Panc1 (cell line): ENCODE results near the gene VEZT. TPM values are rescaled to one million over a fixed set of nuclear protein-coding genes. Genes with fewer than 3 reads are reported as not detected.

Source experiments
- ATAC-seq: fragments of 200-7000 bp; cut with Tn5 transposase; 2 replicates; pipeline ENCODE4 v1.9.1; 2020; ENCODE audit warnings: mild to moderate bottlenecking, moderate library complexity
- BruUV-seq: library from RNA; stranded (reverse); fragments of 400-500 nt; replicated peaks from 2 replicates; lab custom pipeline; 2021; lab: Mats Ljungman, UMichigan
- CTCF ChIA-PET: fragments of 300-600 bp; sonication (Branson Sonifier 250); formaldehyde crosslinking; loops from one replicate; lab custom pipeline; 2022; ENCODE audit warnings: antibody characterized with exemption; lab: Charles Lee
- POLR2A ChIA-PET: fragments of 300-600 bp; sonication (Branson Sonifier 250); formaldehyde crosslinking; loops from one replicate; lab custom pipeline; 2022; ENCODE audit warnings: antibody characterized with exemption; lab: Charles Lee
- DNase-seq: peaks from one replicate; pipeline ENCODE4 v3.0.0-alpha.2; 2010; ENCODE audit warnings: low read depth, low spot score
- H3K27ac ChIP-seq: 2 replicates; pipeline ENCODE4 v1.5.1; 2011; ENCODE audit warnings: mild to moderate bottlenecking, low read length, inconsistent platforms
- H3K27me3 ChIP-seq: fragments of 200-500 bp; sonication (Bioruptor generic); 2 replicates; pipeline ENCODE4 v1.6.0; 2014; ENCODE audit warnings: low read length, inconsistent platforms; ENCODE audit not compliant: control insufficient read depth, insufficient read depth
- H3K36me3 ChIP-seq: fragments of 200-500 bp; sonication (Bioruptor generic); 2 replicates; pipeline ENCODE4 v1.5.1; 2014; ENCODE audit warnings: inconsistent platforms, mild to moderate bottlenecking, low read length, moderate library complexity; ENCODE audit not compliant: control insufficient read depth, insufficient read depth
- H3K4me1 ChIP-seq: 2 replicates; pipeline ENCODE4 v1.5.1; 2011; ENCODE audit warnings: inconsistent platforms, mild to moderate bottlenecking, low read length, moderate library complexity; ENCODE audit not compliant: control insufficient read depth, insufficient read depth
- H3K4me3 ChIP-seq, 2 experiments: 2 replicates each; pipeline ENCODE4 v1.5.1; 2011 to 2012; ENCODE audit warnings: low read depth in 2 of 2, low read length in 2 of 2, mild to moderate bottlenecking in 2 of 2, inconsistent platforms in 1 of 2, moderate library complexity in 1 of 2
- H3K9me3 ChIP-seq: fragments of 200-500 bp; sonication (Bioruptor generic); 2 replicates; pipeline ENCODE4 v1.5.1; 2014; ENCODE audit warnings: low read depth, mild to moderate bottlenecking, inconsistent platforms, low read length, moderate library complexity; ENCODE audit not compliant: control insufficient read depth, insufficient read depth
- CTCF ChIP-seq: fragments of 450-650 bp; IDR thresholded peaks from 2 replicates; pipeline ENCODE4 v1.5.1; 2017; ENCODE audit warnings: mild to moderate bottlenecking
- POLR2AphosphoS5 ChIP-seq: IDR thresholded peaks from 2 replicates; pipeline ENCODE4 v1.6.1; 2012; ENCODE audit warnings: mild to moderate bottlenecking, low read depth, low read length, moderate library complexity
- REST ChIP-seq, 2 experiments: IDR thresholded peaks; 2 replicates each; pipeline ENCODE4 v1.6.1; 2011 to 2012; ENCODE audit warnings: low read depth in 2 of 2, control low read depth in 1 of 2, low read length in 1 of 2, mild to moderate bottlenecking in 1 of 2, moderate library complexity in 1 of 2; ENCODE audit not compliant: insufficient read depth in 1 of 2
- SIN3A ChIP-seq: IDR thresholded peaks from 2 replicates; pipeline ENCODE4 v1.6.1; 2012; ENCODE audit warnings: low read depth, mild to moderate bottlenecking, low read length, moderate library complexity, borderline replicate concordance; ENCODE audit not compliant: insufficient read depth
- TCF7L2 ChIP-seq: IDR thresholded peaks from 2 replicates; pipeline ENCODE4 v1.6.1; 2011; ENCODE audit warnings: mild to moderate bottlenecking, low read depth, low read length, inconsistent platforms
- in situ Hi-C: cut with HindIII; loops from 2 replicates; pipeline ENCODE4 v1.10.0; 2016; ENCODE audit warnings: low sequenced_read_pairs, low pct_unique_long_range_greater_than_20kb
- intact Hi-C: fragments of 100-400 bp; cut with micrococcal nuclease; formaldehyde crosslinking; loops from one replicate; pipeline ENCODE4 v1.10.0; 2022; ENCODE audit not compliant: unreplicated experiment
- total RNA-seq: library from RNA; stranded (reverse); gene quantifications from one replicate; pipeline ENCODE4 v1.2.1, GENCODE V29; 2021; ENCODE audit not compliant: unreplicated experiment

The VEZT gene
- total RNA-seq, 1 experiment from 2014 or later = 70.6 TPM

GRCh38 chr12:95200128-95200894 is 17.3 kb upstream of the VEZT start:
- in situ Hi-C loops = no loop called here
- CTCF ChIA-PET = interaction anchor here (0.6 to 0.7 kb wide), 2 partner anchors 17 to 34 kb away, joined by 4 to 5 read pairs; no protein-coding TSS in a partner anchor
- H3K27ac ChIP-seq = peak overlapping the region; percentile 98

GRCh38 chr12:95201056-95201670 is 16.4 kb upstream of the VEZT start:
- TF ChIP-seq POLR2AphosphoS5 (no peak), CTCF (no peak), SIN3A (no peak), REST (IDR thresholded peaks at IDR 0.05; ENCODE audit: insufficient read depth in 1 of 2, low read depth in 2 of 2, low read length in 1 of 2) (no peak), TCF7L2 (no peak)
- intact Hi-C loops = no loop called here
- in situ Hi-C loops = no loop called here
- Histone ChIP-seq H3K4me3 (peak overlapping the region in 1 of 2 experiments; percentile 13; a peak in 2 of 4 replicates), H3K27me3 (no peaks in the 10 kb centered on the region), H3K36me3 (no peaks in the 10 kb centered on the region), H3K27ac (peak overlapping the region; percentile 98), H3K4me1 (peaks cover 79% of the 10 kb centered on the region), H3K9me3 (no peaks in the 10 kb centered on the region)
- POLR2A ChIA-PET = interaction anchor here (0.7 kb wide), 1 partner anchor 21 kb away, joined by 3 read pairs; no protein-coding TSS in a partner anchor
- CTCF ChIA-PET = interaction anchor here (0.6 kb wide), 2 partner anchors 11 to 135 kb away, joined by 3 to 5 read pairs; no protein-coding TSS in a partner anchor
- no peak for DNase-seq
- ATAC-seq = no peak
- BruUV-seq = no TSS peak

More at GRCh38 chr12:95200128-95200894, 17.3 kb upstream of the VEZT start:
- ATAC-seq = no peak
- H3K4me1 ChIP-seq = peaks cover 71% of the 10 kb centered on the region
- no TSS peak for BruUV-seq
- H3K36me3 ChIP-seq = no peaks in the 10 kb centered on the region
- DNase-seq = no peak
- intact Hi-C loops = no loop called here
- no peaks in the 10 kb centered on the region for H3K27me3 ChIP-seq
- H3K4me3 ChIP-seq = peak overlapping the region; percentile 13 to 17
- POLR2A ChIA-PET = interaction anchor here (0.6 to 1.4 kb wide), 2 partner anchors 10 to 29 kb away, joined by 7 to 9 read pairs; no protein-coding TSS in a partner anchor
- no peak for TF ChIP-seq POLR2AphosphoS5
- H3K9me3 ChIP-seq = no peaks in the 10 kb centered on the region
